ENCODE data around the gene RBM19. TPM values are rescaled to one million over a fixed set of nuclear protein-coding genes. Genes with fewer than 3 reads are reported as not detected.

Gene RBM19
- total and polyA plus RNA-seq, 2 donors (not counting 3 experiments of a cell fraction or from before 2014, with no cell fraction given): 13.2 to 34.4 TPM

DNA sequence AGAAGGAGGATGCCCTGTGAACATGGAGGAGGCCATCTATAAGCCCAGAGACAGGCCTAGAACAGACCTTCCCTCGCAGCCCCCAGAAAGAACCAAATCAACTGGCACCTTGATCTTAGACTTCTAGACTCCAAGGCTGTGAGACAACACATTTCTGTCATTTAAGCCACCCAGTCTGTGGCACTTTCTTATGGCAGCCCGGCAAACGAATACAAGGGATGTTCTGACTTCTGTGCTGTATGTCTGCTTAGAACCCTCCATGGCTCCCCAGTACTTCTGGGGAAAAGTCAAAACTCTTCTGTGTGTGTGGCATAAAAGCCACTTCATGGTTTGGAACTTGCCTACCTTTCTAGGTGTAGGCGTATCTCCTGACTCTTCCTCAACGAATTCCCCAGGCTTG lies 42.9 kb downstream of the RBM19 start:
- Histone ChIP-seq H4K20me1 (replicated peaks; ENCODE audit: control insufficient read depth, extremely low read depth, insufficient read depth, low read length) (no peaks in the 10 kb centered on the region), H3K79me2 (ENCODE audit: control insufficient read depth, insufficient read depth, low read length) (no peaks in the 10 kb centered on the region), H3K9ac (replicated peaks; ENCODE audit: extremely low read depth, insufficient read depth, low read length) (no peak overlapping the region), H3K4me1 (ENCODE audit: control insufficient read depth, extremely low read depth, insufficient read depth, low read length) (no peaks in the 10 kb centered on the region), H3K27me3 (ENCODE audit: control insufficient read depth in 2 of 2, insufficient read depth in 2 of 2, low read length in 2 of 2) (no peaks in the 10 kb centered on the region), H3K4me3 (replicated peaks in 1 of 3; ENCODE audit: insufficient read depth in 1 of 3, low read depth in 1 of 3, low read length in 3 of 3) (no peak overlapping the region), H3K4me2 (ENCODE audit: insufficient read depth, low read length) (no peak overlapping the region), H3K9me1 (replicated peaks; ENCODE audit: control insufficient read depth, extremely low read depth, insufficient read depth, low read length) (no peaks in the 10 kb centered on the region), H3K27ac (ENCODE audit: insufficient read depth, low read depth, low read length) (no peak overlapping the region), H2AFZ (ENCODE audit: low read depth, low read length) (no peak overlapping the region), H3K36me3 (ENCODE audit: control insufficient read depth in 2 of 2, extremely low read depth in 1 of 2, insufficient read depth in 2 of 2, low read length in 2 of 2) (peaks cover 5 to 13% of the 10 kb centered on the region in 2 experiments), H3K9me3 (replicated peaks; ENCODE audit: control insufficient read depth, insufficient read depth, low read length) (no peaks in the 10 kb centered on the region)
- no TSS peak for BruUV-seq (replicated peaks)
- dilution Hi-C loops (cut with MboI; ENCODE audit: extremely low pct_ligation_motif_present, low sequenced_read_pairs): no loop called here
- ChIA-PET POLR2A (no interaction called here), CTCF (no interaction called here)
- DNase-seq (ENCODE audit: low read depth, low spot score) (no peak), FAIRE-seq (no peak)
- no peak for TF ChIP-seq GATA2 (IDR thresholded peaks at IDR 0.05; ENCODE audit: insufficient read depth, insufficient read length, low read depth, low read length)
- no peak for TF ChIP-seq POLR2A (IDR thresholded peaks at IDR 0.05; ENCODE audit: low read depth, low read length)
- no peak for TF ChIP-seq JUN (IDR thresholded peaks at IDR 0.05; ENCODE audit: borderline replicate concordance, insufficient read depth, insufficient read length, low read depth)
- no peak for TF ChIP-seq EZH2 (IDR thresholded peaks at IDR 0.05; ENCODE audit: borderline replicate concordance, low read depth, low read length, severe bottlenecking)
- TF ChIP-seq MYC (IDR thresholded peaks at IDR 0.05; ENCODE audit: low read depth, low read length): no peak
- TF ChIP-seq, protein P1, sequence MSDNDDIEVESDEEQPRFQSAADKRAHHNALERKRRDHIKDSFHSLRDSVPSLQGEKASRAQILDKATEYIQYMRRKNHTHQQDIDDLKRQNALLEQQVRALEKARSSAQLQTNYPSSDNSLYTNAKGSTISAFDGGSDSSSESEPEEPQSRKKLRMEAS (IDR thresholded peaks at IDR 0.05; ENCODE audit: insufficient read depth, insufficient read length): no peak
- TF ChIP-seq FOS (IDR thresholded peaks at IDR 0.05; ENCODE audit: borderline replicate concordance, insufficient read depth, low read length): no peak
- no peak for TF ChIP-seq POLR2AphosphoS5 (IDR thresholded peaks at IDR 0.05; ENCODE audit: insufficient read depth, low read depth, low read length)
- no peak for TF ChIP-seq CTCF (IDR thresholded peaks at IDR 0.05; ENCODE audit: extremely low read depth in 1 of 2, insufficient read depth in 1 of 2, low read depth in 1 of 2, low read length in 2 of 2)
- intact Hi-C loops (cut with micrococcal nuclease): no loop called here

All from endothelial cell of umbilical vein (primary cell).